Kidney (tissue), 14 donors: ENCODE results near the gene KIF19. TPM values are rescaled to one million over a fixed set of nuclear protein-coding genes. Genes with fewer than 3 reads are reported as not detected.

Source experiments
- DNase-seq, 5 donors: peaks; one replicate each; pipeline ENCODE4 v3.0.0-alpha.2; 2013 to 2020
- FAIRE-seq: peaks from 2 replicates; lab custom pipeline; 2012; peaks lifted over from hg19 to GRCh38; lab: Jason Lieb, UNC
- H3K27ac ChIP-seq, 2 donors: one replicate each; pipeline ENCODE4 v1.7.0; 2013; ENCODE audit warnings: low read depth in 2 of 2, low read length in 2 of 2, inconsistent platforms in 1 of 2
- H3K27me3 ChIP-seq: one replicate; pipeline ENCODE4 v1.7.1; 2013; ENCODE audit warnings: low read length, inconsistent platforms; ENCODE audit not compliant: control insufficient read depth, insufficient read depth
- H3K36me3 ChIP-seq, 3 donors: one replicate each; pipeline versions ENCODE4 v1.7.0 to v1.7.1; 2013; ENCODE audit warnings: low read length in 3 of 3, control low read depth in 1 of 3, inconsistent platforms in 1 of 3; ENCODE audit not compliant: insufficient read depth in 3 of 3, control insufficient read depth in 2 of 3
- H3K4me1 ChIP-seq, 3 donors: one replicate each; pipeline versions ENCODE4 v1.7.0 to v1.7.1; 2013; ENCODE audit warnings: low read length in 3 of 3, inconsistent platforms in 1 of 3, low read depth in 1 of 3; ENCODE audit not compliant: control insufficient read depth in 2 of 3, insufficient read depth in 2 of 3
- H3K4me3 ChIP-seq, 3 donors: one replicate each; pipeline versions ENCODE4 v1.7.0 to v1.8.1; 2013; ENCODE audit warnings: low read length in 3 of 3, control low read depth in 1 of 3, inconsistent platforms in 1 of 3
- H3K9ac ChIP-seq, 3 donors: one replicate each; pipeline versions ENCODE4 v1.7.0 to v1.7.1; 2013; ENCODE audit warnings: low read length in 3 of 3, control low read depth in 1 of 3, inconsistent platforms in 1 of 3
- H3K9me3 ChIP-seq, 3 donors: one replicate each; pipeline versions ENCODE4 v1.7.0 to v1.7.1; 2013; ENCODE audit warnings: low read length in 3 of 3, control low read depth in 1 of 3, inconsistent platforms in 1 of 3; ENCODE audit not compliant: control insufficient read depth in 2 of 3, insufficient read depth in 1 of 3
- CTCF ChIP-seq: IDR thresholded peaks from 3 replicates; pipeline ENCODE4 v1.5.1; 2012; ENCODE audit warnings: mild to moderate bottlenecking, moderate library complexity, borderline replicate concordance; ENCODE audit not compliant: insufficient read depth; ENCODE audit errors: extremely low read depth
- intact Hi-C: fragments of 100-400 bp; cut with DNase I; formaldehyde crosslinking; loops from one replicate; pipeline ENCODE4 v1.11.1; 2022
- polyA plus RNA-seq: library from polyadenylated mRNA; stranded (reverse); fragments of 350-450 nt; fragmentation: Illumina TruSeq; extraction: RNeasy Lipid Tissue Mini Kit (QIAGEN cat#74804); gene quantifications from one replicate; pipeline ENCODE4 v1.2.3, GENCODE V29; 2014; ENCODE audit warnings: low read depth, low replicate concordance; ENCODE audit not compliant: insufficient read depth
- total RNA-seq: library from RNA; stranded (reverse); fragmentation: NEBNext Ultra II Directional; extraction: Animal tissue kit (Norgen Biotek cat#: 25700); gene quantifications from one replicate; pipeline ENCODE4 v1.2.1, GENCODE V29; 2021
- donor health status: control.
- donor health status: control.
- donor health status: control.
- donor health status: control.
- donor health status: control.
- donor health status: DM: yes; HTN: yes; CAD: no.
- donor health status: Normal renal cell carcinoma (clear cell type).

KIF19 gene
- total and polyA plus RNA-seq, 2 donors from 2014 or later: 0.85 TPM; not detected in 1

- FAIRE-seq: no peak
- TF ChIP-seq CTCF: no peak
- no peaks in the 10 kb centered on the region for H3K4me1 ChIP-seq
- no peak for DNase-seq
- H3K27me3 ChIP-seq: no peaks in the 10 kb centered on the region
- H3K9ac ChIP-seq: no peak overlapping the region
- H3K36me3 ChIP-seq: no peaks in the 10 kb centered on the region
- H3K27ac ChIP-seq: no peak overlapping the region
- intact Hi-C loops: no loop called here
- no peaks in the 10 kb centered on the region for H3K9me3 ChIP-seq
- H3K4me3 ChIP-seq: no peak overlapping the region
These were observed 46.4 kb downstream of the KIF19 start for GRCh38 chr17:74372426-74372825.

- Histone ChIP-seq H3K4me3 (no peak overlapping the region), H3K4me1 (no peaks in the 10 kb centered on the region), H3K9me3 (no peaks in the 10 kb centered on the region), H3K9ac (no peak overlapping the region), H3K27ac (no peak overlapping the region), H3K27me3 (no peaks in the 10 kb centered on the region), H3K36me3 (no peaks in the 10 kb centered on the region)
- intact Hi-C loops: no loop called here
- FAIRE-seq: no peak
- peak in 4 of 5 donors; percentile 48 to 89 (median 60) for DNase-seq
- no peak for TF ChIP-seq CTCF
These were observed 48.0 kb downstream of the KIF19 start for GRCh38 chr17:74373838-74374606.

GRCh38 chr17:74374858-74375257, 48.8 kb downstream of the KIF19 start:
- H3K9me3 ChIP-seq: no peaks in the 10 kb centered on the region
- DNase-seq: no peak
- no peaks in the 10 kb centered on the region for H3K27me3 ChIP-seq
- TF ChIP-seq CTCF: no peak
- no peak overlapping the region for H3K4me3 ChIP-seq
- no peak overlapping the region for H3K9ac ChIP-seq
- no peaks in the 10 kb centered on the region for H3K36me3 ChIP-seq
- H3K27ac ChIP-seq: no peak overlapping the region
- no peak for FAIRE-seq
- intact Hi-C loops: loop anchor here (5.0 kb wide), 1 partner anchor 82 kb away; no protein-coding TSS in a partner anchor
- peaks cover 0 to 6% (median 0%) of the 10 kb centered on the region in 3 donors for H3K4me1 ChIP-seq
